Panc1 (cell line): Measurements from ENCODE around the gene DRAXIN. TPM values are rescaled to one million over a fixed set of nuclear protein-coding genes. Genes with fewer than 3 reads are reported as not detected.
A peak's percentile ranks its signal among the peaks of the same experiment; 100 is the strongest.

ENCODE experiments used
- ATAC-seq: fragments of 200-7000 bp; cut with Tn5 transposase; 2 replicates; pipeline ENCODE4 v1.9.1; 2020; ENCODE audit warnings: mild to moderate bottlenecking, moderate library complexity
- BruUV-seq: library from RNA; stranded (reverse); fragments of 400-500 nt; replicated peaks from 2 replicates; lab custom pipeline; 2021; lab: Mats Ljungman, UMichigan
- CTCF ChIA-PET: fragments of 300-600 bp; sonication (Branson Sonifier 250); formaldehyde crosslinking; loops from one replicate; lab custom pipeline; 2022; ENCODE audit warnings: antibody characterized with exemption; lab: Charles Lee
- POLR2A ChIA-PET: fragments of 300-600 bp; sonication (Branson Sonifier 250); formaldehyde crosslinking; loops from one replicate; lab custom pipeline; 2022; ENCODE audit warnings: antibody characterized with exemption; lab: Charles Lee
- DNase-seq: peaks from one replicate; pipeline ENCODE4 v3.0.0-alpha.2; 2010; ENCODE audit warnings: low read depth, low spot score
- H3K27ac ChIP-seq: 2 replicates; pipeline ENCODE4 v1.5.1; 2011; ENCODE audit warnings: mild to moderate bottlenecking, low read length, inconsistent platforms
- H3K27me3 ChIP-seq: fragments of 200-500 bp; sonication (Bioruptor generic); 2 replicates; pipeline ENCODE4 v1.6.0; 2014; ENCODE audit warnings: low read length, inconsistent platforms; ENCODE audit not compliant: control insufficient read depth, insufficient read depth
- H3K36me3 ChIP-seq: fragments of 200-500 bp; sonication (Bioruptor generic); 2 replicates; pipeline ENCODE4 v1.5.1; 2014; ENCODE audit warnings: inconsistent platforms, mild to moderate bottlenecking, low read length, moderate library complexity; ENCODE audit not compliant: control insufficient read depth, insufficient read depth
- H3K4me1 ChIP-seq: 2 replicates; pipeline ENCODE4 v1.5.1; 2011; ENCODE audit warnings: inconsistent platforms, mild to moderate bottlenecking, low read length, moderate library complexity; ENCODE audit not compliant: control insufficient read depth, insufficient read depth
- H3K4me3 ChIP-seq, 2 experiments: 2 replicates each; pipeline ENCODE4 v1.5.1; 2011 to 2012; ENCODE audit warnings: low read depth in 2 of 2, low read length in 2 of 2, mild to moderate bottlenecking in 2 of 2, inconsistent platforms in 1 of 2, moderate library complexity in 1 of 2
- H3K9me3 ChIP-seq: fragments of 200-500 bp; sonication (Bioruptor generic); 2 replicates; pipeline ENCODE4 v1.5.1; 2014; ENCODE audit warnings: low read depth, mild to moderate bottlenecking, inconsistent platforms, low read length, moderate library complexity; ENCODE audit not compliant: control insufficient read depth, insufficient read depth
- POLR2AphosphoS5 ChIP-seq: IDR thresholded peaks from 2 replicates; pipeline ENCODE4 v1.6.1; 2012; ENCODE audit warnings: mild to moderate bottlenecking, low read depth, low read length, moderate library complexity
- SIN3A ChIP-seq: IDR thresholded peaks from 2 replicates; pipeline ENCODE4 v1.6.1; 2012; ENCODE audit warnings: low read depth, mild to moderate bottlenecking, low read length, moderate library complexity, borderline replicate concordance; ENCODE audit not compliant: insufficient read depth
- TCF7L2 ChIP-seq: IDR thresholded peaks from 2 replicates; pipeline ENCODE4 v1.6.1; 2011; ENCODE audit warnings: mild to moderate bottlenecking, low read depth, low read length, inconsistent platforms
- in situ Hi-C: cut with HindIII; loops from 2 replicates; pipeline ENCODE4 v1.10.0; 2016; ENCODE audit warnings: low sequenced_read_pairs, low pct_unique_long_range_greater_than_20kb
- intact Hi-C: fragments of 100-400 bp; cut with micrococcal nuclease; formaldehyde crosslinking; loops from one replicate; pipeline ENCODE4 v1.10.0; 2022; ENCODE audit not compliant: unreplicated experiment
- total RNA-seq: library from RNA; stranded (reverse); gene quantifications from one replicate; pipeline ENCODE4 v1.2.1, GENCODE V29; 2021; ENCODE audit not compliant: unreplicated experiment
- TF ChIP-seq, protein P1 (sequence below), 2 experiments: IDR thresholded peaks; 2 replicates each; pipeline ENCODE4 v1.6.1; 2011 to 2012; ENCODE audit warnings: low read depth in 2 of 2, control low read depth in 1 of 2, low read length in 1 of 2, mild to moderate bottlenecking in 1 of 2, moderate library complexity in 1 of 2; ENCODE audit not compliant: insufficient read depth in 1 of 2

Gene DRAXIN
- total RNA-seq, 1 experiment from 2014 or later = 0.13 TPM

DNA sequence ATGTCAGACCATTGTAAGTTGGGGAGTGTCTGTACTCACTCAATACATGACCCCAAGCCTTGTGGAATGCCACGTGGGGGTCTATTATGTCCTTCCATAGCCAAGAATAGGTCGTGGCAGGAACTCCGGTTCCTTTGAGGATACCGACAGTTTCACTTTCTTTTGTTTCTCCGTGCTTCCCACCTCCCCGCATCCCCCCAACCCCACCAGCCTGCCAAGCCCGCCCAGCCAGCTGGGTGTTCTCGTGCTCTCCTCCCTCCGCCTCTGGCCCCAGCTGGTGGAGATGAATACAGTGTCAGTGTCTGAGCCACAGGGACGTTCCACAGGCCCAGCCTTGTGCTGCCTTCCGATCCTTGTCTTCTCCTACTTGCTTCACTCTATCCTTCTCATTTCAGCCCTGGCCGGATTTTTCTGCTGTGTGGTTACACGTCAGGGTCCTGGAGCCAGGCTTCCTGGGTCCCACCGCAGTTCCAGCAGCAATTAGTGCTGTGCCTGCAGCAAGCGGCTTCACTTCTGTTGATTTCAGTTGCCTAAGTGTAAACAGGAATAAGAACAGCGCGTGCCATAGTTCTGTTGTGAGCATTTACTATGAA is 40.3 kb downstream of the DRAXIN start:
- ChIA-PET CTCF (interaction anchor here (0.6 kb wide), 1 partner anchor 20 kb away, joined by 6 read pairs; no protein-coding TSS in a partner anchor), POLR2A (no interaction called here)
- Histone ChIP-seq H3K27ac (peak overlapping the region; percentile 80), H3K36me3 (no peaks in the 10 kb centered on the region; the same call in 1 of the 2 replicates), H3K4me3 (peak overlapping the region; percentile 32 to 56), H3K9me3 (no peaks in the 10 kb centered on the region), H3K27me3 (no peaks in the 10 kb centered on the region), H3K4me1 (peaks cover 16% of the 10 kb centered on the region)
- intact Hi-C loops (no loop called here), in situ Hi-C loops (no loop called here)
- ATAC-seq (peak; percentile 56), DNase-seq (no peak)
- peak; percentile 93 for TF ChIP-seq TCF7L2
- TF ChIP-seq, protein P1, sequence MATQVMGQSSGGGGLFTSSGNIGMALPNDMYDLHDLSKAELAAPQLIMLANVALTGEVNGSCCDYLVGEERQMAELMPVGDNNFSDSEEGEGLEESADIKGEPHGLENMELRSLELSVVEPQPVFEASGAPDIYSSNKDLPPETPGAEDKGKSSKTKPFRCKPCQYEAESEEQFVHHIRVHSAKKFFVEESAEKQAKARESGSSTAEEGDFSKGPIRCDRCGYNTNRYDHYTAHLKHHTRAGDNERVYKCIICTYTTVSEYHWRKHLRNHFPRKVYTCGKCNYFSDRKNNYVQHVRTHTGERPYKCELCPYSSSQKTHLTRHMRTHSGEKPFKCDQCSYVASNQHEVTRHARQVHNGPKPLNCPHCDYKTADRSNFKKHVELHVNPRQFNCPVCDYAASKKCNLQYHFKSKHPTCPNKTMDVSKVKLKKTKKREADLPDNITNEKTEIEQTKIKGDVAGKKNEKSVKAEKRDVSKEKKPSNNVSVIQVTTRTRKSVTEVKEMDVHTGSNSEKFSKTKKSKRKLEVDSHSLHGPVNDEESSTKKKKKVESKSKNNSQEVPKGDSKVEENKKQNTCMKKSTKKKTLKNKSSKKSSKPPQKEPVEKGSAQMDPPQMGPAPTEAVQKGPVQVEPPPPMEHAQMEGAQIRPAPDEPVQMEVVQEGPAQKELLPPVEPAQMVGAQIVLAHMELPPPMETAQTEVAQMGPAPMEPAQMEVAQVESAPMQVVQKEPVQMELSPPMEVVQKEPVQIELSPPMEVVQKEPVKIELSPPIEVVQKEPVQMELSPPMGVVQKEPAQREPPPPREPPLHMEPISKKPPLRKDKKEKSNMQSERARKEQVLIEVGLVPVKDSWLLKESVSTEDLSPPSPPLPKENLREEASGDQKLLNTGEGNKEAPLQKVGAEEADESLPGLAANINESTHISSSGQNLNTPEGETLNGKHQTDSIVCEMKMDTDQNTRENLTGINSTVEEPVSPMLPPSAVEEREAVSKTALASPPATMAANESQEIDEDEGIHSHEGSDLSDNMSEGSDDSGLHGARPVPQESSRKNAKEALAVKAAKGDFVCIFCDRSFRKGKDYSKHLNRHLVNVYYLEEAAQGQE (IDR thresholded peaks at IDR 0.05; ENCODE audit: insufficient read depth in 1 of 2, low read depth in 2 of 2, low read length in 1 of 2) = no peak
- no TSS peak for BruUV-seq

DNA sequence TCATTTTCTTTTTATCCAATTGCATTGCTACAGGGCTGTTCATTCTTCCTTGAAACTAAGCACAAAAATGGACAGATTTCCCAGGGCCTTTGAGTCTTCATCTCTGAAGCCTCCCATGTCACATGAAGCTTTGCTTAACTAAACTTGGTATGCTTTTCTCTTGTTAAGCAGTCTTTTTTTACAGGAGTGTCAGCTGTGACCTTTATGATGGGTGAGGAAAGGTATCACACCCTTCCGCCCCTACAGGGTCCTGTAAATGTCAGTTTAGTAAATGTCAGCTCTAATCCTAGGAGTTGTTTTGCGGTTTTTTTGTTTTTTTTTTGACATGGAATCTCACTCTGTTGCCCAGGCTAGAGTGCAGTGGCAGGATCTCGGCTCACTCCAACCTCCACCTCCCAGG is 41.8 kb downstream of the DRAXIN start:
- ChIA-PET POLR2A (no interaction called here), CTCF (interaction anchor here (0.6 kb wide), 1 partner anchor 198 kb away, joined by 6 read pairs; no protein-coding TSS in a partner anchor)
- ATAC-seq = no peak
- Histone ChIP-seq H3K9me3 (no peaks in the 10 kb centered on the region), H3K4me1 (peaks cover 24% of the 10 kb centered on the region), H3K27me3 (no peaks in the 10 kb centered on the region), H3K27ac (no peak overlapping the region), H3K36me3 (no peaks in the 10 kb centered on the region; the same call in 1 of the 2 replicates), H3K4me3 (no peak overlapping the region)
- BruUV-seq = no TSS peak
- TF ChIP-seq POLR2AphosphoS5 (no peak), TCF7L2 (no peak), SIN3A (no peak)
- TF ChIP-seq, protein P1 (IDR thresholded peaks at IDR 0.05; ENCODE audit: insufficient read depth in 1 of 2, low read depth in 2 of 2, low read length in 1 of 2) = no peak
- DNase-seq = no peak
- in situ Hi-C loops (no loop called here), intact Hi-C loops (no loop called here)
